K562 (cell line): ENCODE data around the gene TRIM65. TPM values are rescaled to one million over a fixed set of nuclear protein-coding genes. Genes with fewer than 3 reads are reported as not detected.

Experiments used
- ESRRA ChIP-seq: fragments of 450-650 bp; IDR thresholded peaks from 2 replicates; pipeline ENCODE4 v1.6.1; 2014; ENCODE audit warnings: low read depth, mild to moderate bottlenecking, moderate library complexity, borderline replicate concordance
- FOS ChIP-seq: IDR thresholded peaks from 3 replicates; pipeline ENCODE4 v1.6.1; 2011; ENCODE audit not compliant: insufficient read length; ENCODE audit errors: extremely low read depth
- FUS ChIP-seq: fragments of 200-400 bp; formaldehyde crosslinking; optimal IDR thresholded peaks from 2 replicates; pipeline ENCODE3; 2017; ENCODE audit warnings: low read depth, low read length
- HDAC2 ChIP-seq: fragments of 450-650 bp; IDR thresholded peaks from 2 replicates; pipeline ENCODE4 v1.6.1; 2016; ENCODE audit warnings: mild to moderate bottlenecking
- IRF2 ChIP-seq: sonication (generic); formaldehyde crosslinking; IDR thresholded peaks from 2 replicates; pipeline ENCODE4 v1.8.1; 2022; ENCODE audit warnings: mild to moderate bottlenecking, missing genetic modification reagents
- NFRKB ChIP-seq: fragments of 450-650 bp; IDR thresholded peaks from 2 replicates; pipeline ENCODE4 v1.6.1; 2016; ENCODE audit warnings: low read depth
- NR1H2 ChIP-seq: sonication (generic); formaldehyde crosslinking; IDR thresholded peaks from 2 replicates; pipeline ENCODE4 v1.4.0; 2020; ENCODE audit warnings: mild to moderate bottlenecking, missing genetic modification reagents
- PHF20 ChIP-seq: fragments of 450-650 bp; IDR thresholded peaks from 2 replicates; pipeline ENCODE4 v1.6.1; 2018; ENCODE audit not compliant: partially characterized antibody
- SPI1 ChIP-seq: IDR thresholded peaks from 2 replicates; pipeline ENCODE4 v1.6.1; 2011; ENCODE audit warnings: low read depth, low read length, control low read depth, borderline replicate concordance
- TBL1XR1 ChIP-seq, 2 experiments: IDR thresholded peaks; 2 replicates each; pipeline ENCODE4 v1.6.1; 2012; ENCODE audit warnings: improper control_type of control experiment in 2 of 2, low read length in 2 of 2, mild to moderate bottlenecking in 1 of 2
- TCF7L2 ChIP-seq: fragments of 150-350 bp; IDR thresholded peaks from 2 replicates; pipeline ENCODE4 v1.6.1; 2016; ENCODE audit warnings: low read depth, mild to moderate bottlenecking, low read length, moderate library complexity
- ZNF639 ChIP-seq, 2 experiments: fragments of 200-800 bp in 1 of 2; sonication (Bioruptor generic) in 1 of 2; sonication (generic) in 1 of 2; formaldehyde crosslinking in 1 of 2; IDR thresholded peaks in 1 of 2; conservative IDR thresholded peaks in 1 of 2; 2 replicates each; pipeline versions ENCODE4 v1.5.0 to v1.6.1; 2016 to 2020; ENCODE audit warnings: missing compliant biosample characterization in 1 of 2, missing genetic modification characterization in 1 of 2, missing genetic modification reagents in 1 of 2
- polyA plus RNA-seq, 8 experiments: library from polyadenylated mRNA; depleted of rRNA in 4 of 8; stranded (reverse) in 5 of 8; unstranded in 3 of 8; fragments of >200 nt; fragmentation: Nextera tagmentation in 2 of 8; fragmentation: Illumina TruSeq in 1 of 8; extraction: Ambion mirVana in 2 of 8; extraction: Trizol in 1 of 8; gene quantifications; 2 replicates each; pipeline versions ENCODE4 v1.2.1 to v1.2.3, GENCODE V29; 2011 to 2014; ENCODE audit warnings: inconsistent platforms in 1 of 8, missing spikeins in 1 of 8
- total RNA-seq, 7 experiments: library from RNA; depleted of rRNA in 6 of 7; stranded (reverse); fragments of >200 nt in 6 of 7; fragmentation: Illumina TruSeq in 2 of 7; extraction: Trizol in 2 of 7; gene quantifications; 2 replicates each; pipeline versions ENCODE4 v1.2.1 to v1.2.3, GENCODE V29; 2011 to 2021; ENCODE audit warnings: low replicate concordance in 1 of 7

Gene TRIM65
- total and polyA plus RNA-seq, 9 of the 15 experiments (the other 6 are each of a cell fraction or from before 2014, with no cell fraction given): 2.8 to 45.7 (median 22.9) TPM

GRCh38 chr17:75891605-75892555 lies 4.9 kb downstream of the TRIM65 start (continued):
- TF ChIP-seq TCF7L2: no peak
- TF ChIP-seq IRF2 (CRISPR knock-in tag): no peak
- no peak for TF ChIP-seq FOS
- TF ChIP-seq HDAC2: no peak
- TF ChIP-seq TBL1XR1 (IDR thresholded peaks at IDR 0.05; ENCODE audit: low read length in 2 of 2): no peak
- no peak for TF ChIP-seq FUS
- no peak for TF ChIP-seq ZNF639 (CRISPR knock-in tag; conservative IDR thresholded peaks at IDR 0.05 in 1 of 2, IDR thresholded peaks at IDR 0.05 in 1 of 2)
- TF ChIP-seq NR1H2: no peak
- TF ChIP-seq NFRKB: no peak
- TF ChIP-seq SPI1: no peak
- TF ChIP-seq PHF20: no peak
- TF ChIP-seq ESRRA: no peak
- TF ChIP-seq, all 486 proteins: peak for 4
